D721Med (cell line): Measurements from ENCODE around the gene RSPO4.

Experiments used
- DNase-seq: peaks from one replicate; pipeline ENCODE4 v3.0.0; 2011; ENCODE audit warnings: low spot score; ENCODE audit not compliant: insufficient read length
- FAIRE-seq: peaks from 2 replicates; lab custom pipeline; 2011; peaks lifted over from hg19 to GRCh38; lab: Jason Lieb, UNC
- CTCF ChIP-seq: IDR thresholded peaks from 2 replicates; pipeline ENCODE4 v1.5.1; 2012; ENCODE audit warnings: mild to moderate bottlenecking, control low read depth; ENCODE audit not compliant: insufficient read depth; ENCODE audit errors: missing control alignments

RSPO4 gene

GRCh38 chr20:959996-960615 lies 42.0 kb downstream of the RSPO4 start:
- DNase-seq (no peak), FAIRE-seq (no peak)
- no peak for TF ChIP-seq CTCF

- FAIRE-seq (no peak), DNase-seq (no peak)
- no peak for TF ChIP-seq CTCF
Measured at GRCh38 chr20:958936-959815, 42.9 kb downstream of the RSPO4 start.

GRCh38 chr20:957544-957943 lies 44.6 kb downstream of the RSPO4 start:
- no peak for TF ChIP-seq CTCF
- DNase-seq, result no peak
- FAIRE-seq, result no peak

- no peak for FAIRE-seq
- peak; percentile 99 for TF ChIP-seq CTCF
- DNase-seq, result peak; percentile 43
Measured at GRCh38 chr20:956330-956951, 45.7 kb downstream of the RSPO4 start.

GRCh38 chr20:955656-956055 lies 46.5 kb downstream of the RSPO4 start:
- no peak for FAIRE-seq
- no peak for TF ChIP-seq CTCF
- DNase-seq, result no peak

- no peak for TF ChIP-seq CTCF
- DNase-seq (no peak), FAIRE-seq (no peak)
Measured at GRCh38 chr20:955111-955510, 47.0 kb downstream of the RSPO4 start.
